LNCaP clone FGC (cell line): ENCODE measurements around the gene TBCA.

Experiments used
- DNase-seq: peaks from one replicate; pipeline ENCODE4 v3.0.0-alpha.2; 2011; ENCODE audit warnings: low read depth
- H3K4me3 ChIP-seq: 2 replicates; pipeline ENCODE4 v1.5.1; 2011; ENCODE audit warnings: mild to moderate bottlenecking, low read depth, low read length, control low read depth
- TF ChIP-seq, protein P1 (sequence below): IDR thresholded peaks from 2 replicates; pipeline ENCODE4 v1.5.1; 2012; ENCODE audit warnings: mild to moderate bottlenecking; ENCODE audit not compliant: control insufficient read depth, insufficient read depth; ENCODE audit errors: extremely low read depth

TBCA gene

DNA sequence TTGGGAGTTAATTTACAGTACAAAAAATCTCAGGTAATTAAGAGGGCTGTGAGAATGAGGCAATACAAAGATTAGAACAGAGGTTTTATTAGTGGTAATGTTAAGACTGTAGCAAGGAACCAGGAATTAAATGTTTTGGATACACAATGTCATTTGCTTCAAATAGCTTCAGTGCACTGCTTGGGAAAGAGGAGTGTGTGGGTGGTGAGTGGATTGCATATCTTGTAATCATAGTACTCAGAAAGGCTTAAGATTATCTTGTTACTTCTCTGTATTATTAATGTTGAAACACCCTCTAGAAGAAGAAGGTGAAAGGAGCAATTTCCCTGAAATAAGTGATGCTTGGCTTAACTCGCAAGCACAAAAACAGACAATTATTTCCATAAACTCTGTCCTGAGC, 21.0 kb upstream of the TBCA start:
- no peak for DNase-seq
- TF ChIP-seq, protein P1, sequence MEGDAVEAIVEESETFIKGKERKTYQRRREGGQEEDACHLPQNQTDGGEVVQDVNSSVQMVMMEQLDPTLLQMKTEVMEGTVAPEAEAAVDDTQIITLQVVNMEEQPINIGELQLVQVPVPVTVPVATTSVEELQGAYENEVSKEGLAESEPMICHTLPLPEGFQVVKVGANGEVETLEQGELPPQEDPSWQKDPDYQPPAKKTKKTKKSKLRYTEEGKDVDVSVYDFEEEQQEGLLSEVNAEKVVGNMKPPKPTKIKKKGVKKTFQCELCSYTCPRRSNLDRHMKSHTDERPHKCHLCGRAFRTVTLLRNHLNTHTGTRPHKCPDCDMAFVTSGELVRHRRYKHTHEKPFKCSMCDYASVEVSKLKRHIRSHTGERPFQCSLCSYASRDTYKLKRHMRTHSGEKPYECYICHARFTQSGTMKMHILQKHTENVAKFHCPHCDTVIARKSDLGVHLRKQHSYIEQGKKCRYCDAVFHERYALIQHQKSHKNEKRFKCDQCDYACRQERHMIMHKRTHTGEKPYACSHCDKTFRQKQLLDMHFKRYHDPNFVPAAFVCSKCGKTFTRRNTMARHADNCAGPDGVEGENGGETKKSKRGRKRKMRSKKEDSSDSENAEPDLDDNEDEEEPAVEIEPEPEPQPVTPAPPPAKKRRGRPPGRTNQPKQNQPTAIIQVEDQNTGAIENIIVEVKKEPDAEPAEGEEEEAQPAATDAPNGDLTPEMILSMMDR = no peak
- H3K4me3 ChIP-seq = no peak overlapping the region

DNA sequence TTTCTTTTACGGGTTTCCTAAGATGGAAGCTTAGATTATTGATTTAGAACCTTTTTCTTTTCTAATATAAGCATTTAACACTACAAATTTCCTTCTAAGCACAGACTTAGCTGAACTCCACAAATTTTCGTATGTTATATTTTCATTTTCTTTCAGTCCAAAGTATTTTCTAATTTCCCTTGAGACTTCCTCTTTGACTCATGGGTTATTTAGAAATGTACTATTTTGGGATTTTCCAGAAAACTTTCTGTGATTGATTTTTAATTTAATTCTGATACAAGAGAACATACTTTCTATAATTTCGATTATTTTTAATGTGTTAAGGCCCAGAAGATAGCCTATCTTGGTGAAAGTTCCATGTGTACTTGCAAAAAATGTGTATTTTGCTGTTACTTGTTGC, 19.7 kb upstream of the TBCA start:
- no peak for DNase-seq
- TF ChIP-seq, protein P1 = no peak
- no peak overlapping the region for H3K4me3 ChIP-seq

DNA sequence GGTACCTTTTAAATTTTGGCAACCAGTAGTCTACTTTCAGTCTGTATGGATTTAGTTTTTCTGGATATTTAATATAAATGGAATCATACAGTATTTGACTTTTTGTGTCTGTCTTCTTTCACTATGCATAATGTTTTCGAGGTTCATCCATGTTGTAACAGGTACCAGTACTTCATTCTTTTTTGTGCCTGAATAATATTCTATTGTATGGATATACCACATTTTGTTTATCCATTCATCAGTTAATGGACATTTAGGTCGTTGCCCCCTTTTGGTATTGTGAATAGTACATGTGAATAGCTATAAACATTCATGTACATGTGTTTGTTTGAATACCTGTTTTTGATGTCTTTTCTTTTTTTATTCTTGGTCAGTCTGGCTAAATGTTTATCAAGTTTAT, 19.1 kb upstream of the TBCA start:
- no peak for DNase-seq
- TF ChIP-seq, protein P1 = no peak

DNA sequence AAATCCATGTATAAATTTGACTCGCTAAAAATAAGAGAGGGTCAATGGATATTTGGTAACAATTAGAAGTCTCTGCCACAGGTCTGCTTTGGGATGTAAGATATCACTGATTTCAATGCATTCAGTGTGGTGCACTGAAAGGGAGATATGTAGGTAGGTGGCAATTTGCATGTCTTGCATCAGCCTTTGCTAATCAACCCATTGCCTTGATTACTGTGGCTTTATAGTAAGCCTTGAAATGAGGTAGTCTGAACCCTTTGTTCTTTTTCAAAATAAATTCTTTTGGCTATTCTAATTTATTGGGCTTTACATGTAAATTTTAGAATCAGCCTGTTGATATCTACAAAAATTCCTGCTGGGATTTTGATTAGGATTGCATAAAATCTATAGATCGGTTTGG, 15.8 kb upstream of the TBCA start:
- no peak for DNase-seq
- TF ChIP-seq, protein P1 = no peak
- no peak overlapping the region for H3K4me3 ChIP-seq

More for the DNA sequence above, 19.1 kb upstream of the TBCA start:
- H3K4me3 ChIP-seq = no peak overlapping the region

DNA sequence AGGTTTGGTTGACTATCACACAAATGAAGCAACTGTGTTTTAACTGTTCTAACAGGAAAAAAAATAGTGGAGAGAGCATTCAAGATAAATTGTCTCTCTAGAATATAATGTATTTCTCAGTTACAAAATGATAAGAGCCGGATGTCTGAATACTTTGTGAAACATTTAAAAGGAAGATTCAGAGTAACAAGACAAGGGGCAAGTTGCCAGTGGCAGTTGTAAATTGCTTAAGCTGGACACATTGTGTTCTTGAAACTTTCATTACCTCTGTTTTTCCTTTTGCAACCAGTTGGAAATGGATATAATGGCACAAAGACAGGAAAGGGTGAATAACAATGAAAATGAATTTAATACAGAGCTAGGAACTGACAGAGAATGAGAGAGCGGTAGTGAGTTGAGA, 15.2 kb upstream of the TBCA start:
- DNase-seq = no peak
- H3K4me3 ChIP-seq = no peak overlapping the region
- TF ChIP-seq, protein P1 = no peak

DNA sequence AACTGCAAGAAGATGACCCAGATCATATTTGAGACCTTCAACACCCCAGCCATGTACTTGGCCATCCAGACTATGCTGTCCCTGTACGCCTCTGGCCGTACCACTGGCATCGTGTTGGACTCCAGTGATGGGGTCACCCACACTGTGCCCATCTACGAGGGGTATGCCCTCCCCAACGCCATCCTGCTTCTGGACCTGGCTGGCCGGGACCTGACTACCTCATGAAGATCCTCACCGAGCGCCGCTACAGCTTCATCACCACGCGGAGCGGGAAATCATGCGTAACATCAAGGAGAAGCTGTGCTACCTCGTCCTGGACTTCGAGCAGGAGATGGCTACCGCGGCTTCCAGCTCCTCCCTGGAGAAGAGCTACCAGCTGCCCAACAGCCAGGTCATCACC, 9.1 kb upstream of the TBCA start:
- TF ChIP-seq, protein P1 = no peak

DNA sequence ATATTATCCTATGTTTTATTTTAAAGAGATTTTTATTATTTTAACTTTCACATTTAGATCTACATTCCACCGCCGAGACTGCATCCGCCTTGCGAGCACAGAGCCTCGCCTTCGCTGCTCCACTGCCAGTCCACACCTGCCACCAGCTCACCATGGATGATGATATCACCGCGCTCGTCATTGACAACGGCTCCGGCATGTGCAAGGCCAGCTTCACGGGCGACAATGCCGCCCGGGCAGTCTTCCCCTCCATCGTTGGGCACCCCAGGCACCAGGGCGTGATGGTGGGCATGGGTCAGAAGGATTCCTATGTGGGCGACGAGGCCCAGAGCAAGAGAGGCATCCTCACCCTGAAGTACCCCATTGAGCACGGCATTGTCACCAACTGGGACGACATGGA, 8.6 kb upstream of the TBCA start:
- H3K4me3 ChIP-seq = no peak overlapping the region
- TF ChIP-seq, protein P1 = no peak
- no peak for DNase-seq

More for the DNA sequence above, 9.1 kb upstream of the TBCA start:
- no peak overlapping the region for H3K4me3 ChIP-seq
- DNase-seq = no peak
